Endothelial cell of umbilical vein (primary cell): Measurements from ENCODE around the gene SIRPD. TPM values are rescaled to one million over a fixed set of nuclear protein-coding genes. Genes with fewer than 3 reads are reported as not detected.

Experiments
- BruUV-seq: library from RNA; stranded (reverse); fragments of 400-500 nt; replicated peaks from 2 replicates; lab custom pipeline; 2021; lab: Mats Ljungman, UMichigan
- CTCF ChIA-PET: fragments of 300-600, 350-600 bp; sonication (Branson Sonifier 250); formaldehyde crosslinking; loops from one replicate; lab custom pipeline; 2021; ENCODE audit warnings: antibody characterized with exemption, inconsistent platforms; lab: Charles Lee
- POLR2A ChIA-PET: fragments of 300-600, 350-600 bp; sonication (Branson Sonifier 250); formaldehyde crosslinking; loops from one replicate; lab custom pipeline; 2021; ENCODE audit warnings: antibody characterized with exemption, inconsistent platforms; lab: Charles Lee
- DNase-seq: peaks from one replicate; pipeline ENCODE4 v3.0.0-alpha.2; 2011; ENCODE audit warnings: low read depth, low spot score
- FAIRE-seq: peaks from 2 replicates; lab custom pipeline; 2011; peaks lifted over from hg19 to GRCh38; lab: Jason Lieb, UNC
- H2AFZ ChIP-seq: 2 replicates; pipeline ENCODE4 v1.6.0; 2012; ENCODE audit warnings: low read depth, low read length, control low read depth, inconsistent platforms
- H3K27ac ChIP-seq: 2 replicates; pipeline ENCODE4 v1.5.1; 2011; ENCODE audit warnings: low read depth, mild to moderate bottlenecking, control low read depth, low read length, moderate library complexity; ENCODE audit not compliant: insufficient read depth
- H3K27me3 ChIP-seq, 2 experiments: 2 replicates each; pipeline versions ENCODE4 v1.6.0 to v1.6.1; 2011; ENCODE audit warnings: low read length in 2 of 2, mixed read lengths in 1 of 2; ENCODE audit not compliant: control insufficient read depth in 2 of 2, insufficient read depth in 2 of 2
- H3K36me3 ChIP-seq, 2 experiments: 2 replicates in 1 of 2; 3 replicates in 1 of 2; pipeline ENCODE4 v1.5.1; 2011; ENCODE audit warnings: low read length in 2 of 2, mild to moderate bottlenecking in 1 of 2, moderate library complexity in 1 of 2; ENCODE audit not compliant: control insufficient read depth in 2 of 2, insufficient read depth in 2 of 2; ENCODE audit errors: extremely low read depth in 1 of 2
- H3K4me1 ChIP-seq: 3 replicates; pipeline ENCODE4 v1.5.1; 2011; ENCODE audit warnings: mild to moderate bottlenecking, low read length; ENCODE audit not compliant: control insufficient read depth, insufficient read depth; ENCODE audit errors: extremely low read depth
- H3K4me2 ChIP-seq: 2 replicates; pipeline ENCODE4 v1.6.1; 2011; ENCODE audit warnings: low read length, control low read depth, mixed read lengths; ENCODE audit not compliant: insufficient read depth
- H3K4me3 ChIP-seq, 3 experiments: fragments of 200-600 bp in 1 of 3; sonication (generic), shearing (Covaris generic) in 1 of 3; replicated peaks in 1 of 3; 2 replicates each; pipeline ENCODE4 v1.5.1; 2011 to 2016; ENCODE audit warnings: control low read depth in 3 of 3, low read length in 3 of 3, mild to moderate bottlenecking in 2 of 3, inconsistent platforms in 1 of 3, low read depth in 1 of 3, moderate library complexity in 1 of 3; ENCODE audit not compliant: insufficient read depth in 1 of 3
- H3K79me2 ChIP-seq: 2 replicates; pipeline ENCODE4 v1.6.0; 2012; ENCODE audit warnings: low read length, inconsistent platforms; ENCODE audit not compliant: control insufficient read depth, insufficient read depth
- H3K9ac ChIP-seq: replicated peaks from 2 replicates; pipeline ENCODE3; 2011; ENCODE audit warnings: low read length, control low read depth; ENCODE audit not compliant: insufficient read depth; ENCODE audit errors: extremely low read depth
- H3K9me1 ChIP-seq: replicated peaks from 3 replicates; pipeline ENCODE4 v1.6.0; 2011; ENCODE audit warnings: mild to moderate bottlenecking, low read length; ENCODE audit not compliant: control insufficient read depth, insufficient read depth; ENCODE audit errors: extremely low read depth
- H3K9me3 ChIP-seq: replicated peaks from 2 replicates; pipeline ENCODE4 v1.5.1; 2012; ENCODE audit warnings: low read length, inconsistent platforms; ENCODE audit not compliant: control insufficient read depth, insufficient read depth
- H4K20me1 ChIP-seq: replicated peaks from 2 replicates; pipeline ENCODE3; 2011; ENCODE audit warnings: mild to moderate bottlenecking, low read length; ENCODE audit not compliant: control insufficient read depth, insufficient read depth; ENCODE audit errors: extremely low read depth
- FOS ChIP-seq: IDR thresholded peaks from 2 replicates; pipeline ENCODE4 v1.6.1; 2011; ENCODE audit warnings: mild to moderate bottlenecking, low read length, moderate library complexity, borderline replicate concordance; ENCODE audit not compliant: insufficient read depth
- GATA2 ChIP-seq: IDR thresholded peaks from 2 replicates; pipeline ENCODE4 v1.7.0; 2011; ENCODE audit warnings: low read depth, mild to moderate bottlenecking, moderate library complexity, mixed read lengths, low read length; ENCODE audit not compliant: insufficient read length, insufficient read depth
- MYC ChIP-seq: IDR thresholded peaks from one replicate; pipeline ENCODE4 v1.6.1; 2011; ENCODE audit warnings: mild to moderate bottlenecking, low read depth, low read length
- POLR2A ChIP-seq: IDR thresholded peaks from 2 replicates; pipeline ENCODE4 v1.6.1; 2012; ENCODE audit warnings: low read depth, mild to moderate bottlenecking, control low read depth, low read length
- dilution Hi-C: fragments of 300-500 bp; cut with MboI; formaldehyde crosslinking; loops from one replicate; pipeline ENCODE4 v1.15.0; 2019; ENCODE audit warnings: low sequenced_read_pairs; ENCODE audit not compliant: extremely low pct_ligation_motif_present
- intact Hi-C: fragments of 100-400 bp; cut with micrococcal nuclease; formaldehyde crosslinking; loops from one replicate; pipeline ENCODE4 v1.10.0; 2022
- polyA plus RNA-seq, 4 experiments: library from polyadenylated mRNA; depleted of rRNA in 3 of 4; stranded (reverse) in 3 of 4; unstranded in 1 of 4; fragments of >200 nt; gene quantifications; 2 replicates each; pipeline versions ENCODE4 v1.2.1 to v1.2.3, GENCODE V29; 2011 to 2012; ENCODE audit warnings: missing spikeins in 1 of 4
- total RNA-seq: library from RNA; stranded (reverse); gene quantifications from 2 replicates; pipeline ENCODE4 v1.2.3, GENCODE V29; 2021
- TF ChIP-seq, protein P1 (sequence below), 2 donors: IDR thresholded peaks; 1 replicate in 1 of 2; 2 replicates in 1 of 2; pipeline ENCODE4 v1.5.1; 2011; ENCODE audit warnings: low read length in 2 of 2, mild to moderate bottlenecking in 2 of 2, moderate library complexity in 2 of 2, control low read depth in 1 of 2, inconsistent platforms in 1 of 2, low read depth in 1 of 2; ENCODE audit not compliant: insufficient read depth in 1 of 2; ENCODE audit errors: extremely low read depth in 1 of 2

The SIRPD gene
- total and polyA plus RNA-seq, 2 donors (not counting 3 experiments of a cell fraction or from before 2014, with no cell fraction given): not detected

GRCh38 chr20:1513801-1514200 lies 43.7 kb downstream of the SIRPD start:
- ChIA-PET POLR2A (no interaction called here), CTCF (interaction anchor here (2.3 kb wide), 1 partner anchor 10 kb away, joined by 12 read pairs; no protein-coding TSS in a partner anchor)
- Histone ChIP-seq H3K9me3 (no peaks in the 10 kb centered on the region), H3K36me3 (no peaks in the 10 kb centered on the region), H3K4me3 (no peak overlapping the region), H2AFZ (no peak overlapping the region), H3K27me3 (peaks cover 25 to 44% of the 10 kb centered on the region in 2 experiments), H3K9ac (no peak overlapping the region), H3K4me2 (no peak overlapping the region), H4K20me1 (no peaks in the 10 kb centered on the region), H3K4me1 (no peaks in the 10 kb centered on the region), H3K27ac (no peak overlapping the region), H3K9me1 (no peaks in the 10 kb centered on the region), H3K79me2 (no peaks in the 10 kb centered on the region)
- no TSS peak for BruUV-seq
- FAIRE-seq (no peak), DNase-seq (no peak)
- intact Hi-C loops: no loop called here
- dilution Hi-C loops: no loop called here
- no peak for TF ChIP-seq POLR2A
- no peak for TF ChIP-seq FOS
- TF ChIP-seq GATA2: no peak

GRCh38 chr20:1509237-1509636 lies 48.3 kb downstream of the SIRPD start:
- dilution Hi-C loops: no loop called here
- Histone ChIP-seq H3K36me3 (no peaks in the 10 kb centered on the region), H3K27me3 (peaks cover 26 to 43% of the 10 kb centered on the region in 2 experiments), H3K9me3 (no peaks in the 10 kb centered on the region), H2AFZ (no peak overlapping the region), H3K4me2 (no peak overlapping the region), H3K4me3 (no peak overlapping the region), H3K27ac (no peak overlapping the region), H3K79me2 (no peaks in the 10 kb centered on the region), H3K9me1 (no peaks in the 10 kb centered on the region), H3K9ac (no peak overlapping the region), H3K4me1 (no peaks in the 10 kb centered on the region), H4K20me1 (no peaks in the 10 kb centered on the region)
- no peak for FAIRE-seq
- POLR2A ChIA-PET: no interaction called here
- no peak for TF ChIP-seq FOS
- TF ChIP-seq MYC: no peak
- no peak for TF ChIP-seq POLR2A
- TF ChIP-seq, protein P1, sequence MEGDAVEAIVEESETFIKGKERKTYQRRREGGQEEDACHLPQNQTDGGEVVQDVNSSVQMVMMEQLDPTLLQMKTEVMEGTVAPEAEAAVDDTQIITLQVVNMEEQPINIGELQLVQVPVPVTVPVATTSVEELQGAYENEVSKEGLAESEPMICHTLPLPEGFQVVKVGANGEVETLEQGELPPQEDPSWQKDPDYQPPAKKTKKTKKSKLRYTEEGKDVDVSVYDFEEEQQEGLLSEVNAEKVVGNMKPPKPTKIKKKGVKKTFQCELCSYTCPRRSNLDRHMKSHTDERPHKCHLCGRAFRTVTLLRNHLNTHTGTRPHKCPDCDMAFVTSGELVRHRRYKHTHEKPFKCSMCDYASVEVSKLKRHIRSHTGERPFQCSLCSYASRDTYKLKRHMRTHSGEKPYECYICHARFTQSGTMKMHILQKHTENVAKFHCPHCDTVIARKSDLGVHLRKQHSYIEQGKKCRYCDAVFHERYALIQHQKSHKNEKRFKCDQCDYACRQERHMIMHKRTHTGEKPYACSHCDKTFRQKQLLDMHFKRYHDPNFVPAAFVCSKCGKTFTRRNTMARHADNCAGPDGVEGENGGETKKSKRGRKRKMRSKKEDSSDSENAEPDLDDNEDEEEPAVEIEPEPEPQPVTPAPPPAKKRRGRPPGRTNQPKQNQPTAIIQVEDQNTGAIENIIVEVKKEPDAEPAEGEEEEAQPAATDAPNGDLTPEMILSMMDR (IDR thresholded peaks at IDR 0.05; ENCODE audit: extremely low read depth in 1 of 2, insufficient read depth in 1 of 2, low read depth in 1 of 2, low read length in 2 of 2): peak; percentile 24 to 48
- DNase-seq: peak; percentile 36
- BruUV-seq: no TSS peak
- CTCF ChIA-PET: interaction anchor here (0.6 to 4.4 kb wide), 15 partner anchors 36 to 664 kb away, joined by 3 to 79 read pairs (median 4); no protein-coding TSS in a partner anchor
- intact Hi-C loops: loop anchor here (10.0 kb wide), 1 partner anchor 386 kb away; the partner anchor contains the start of gene SIRPA
